ENCODE measurements around the gene RSU1.

DNA sequence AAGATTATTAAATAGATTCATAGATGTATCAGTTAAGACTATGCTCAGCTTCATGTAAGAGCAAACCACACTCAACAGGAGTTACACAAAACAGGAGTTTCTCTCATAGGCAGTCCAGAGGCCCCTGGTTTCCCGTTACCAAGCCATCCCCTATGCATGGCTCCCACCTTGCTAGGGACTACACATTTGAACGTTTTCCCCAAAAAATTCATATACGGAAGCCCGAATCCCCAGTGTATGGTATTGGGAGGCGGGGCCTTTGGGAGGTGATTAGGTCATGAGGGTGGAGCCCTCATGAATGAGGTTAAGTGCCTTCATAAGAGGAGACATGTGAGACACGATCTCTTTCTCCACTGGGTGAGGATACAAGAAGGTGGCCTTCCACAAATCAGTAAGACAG lies 29.1 kb downstream of the RSU1 start:
- TF ChIP-seq CTCF (IDR thresholded peaks at IDR 0.05) (no peak), POLR2A (IDR thresholded peaks at IDR 0.05) (no peak)
